Caco-2 (cell line): ENCODE results near the gene MED12L. TPM values are rescaled to one million over a fixed set of nuclear protein-coding genes. Genes with fewer than 3 reads are reported as not detected.
A peak's percentile ranks its signal among the peaks of the same experiment; 100 is the strongest.

ENCODE experiments used
- BruUV-seq: library from RNA; stranded (reverse); fragments of 400-500 nt; replicated peaks from 2 replicates; lab custom pipeline; 2021; lab: Mats Ljungman, UMichigan
- CTCF ChIA-PET: fragments of 300-600 bp; sonication (Branson Sonifier 250); formaldehyde crosslinking; loops from one replicate; lab custom pipeline; 2022; ENCODE audit warnings: antibody characterized with exemption; lab: Charles Lee
- POLR2A ChIA-PET: fragments of 300-600 bp; sonication (Branson Sonifier 250); formaldehyde crosslinking; loops from one replicate; lab custom pipeline; 2022; ENCODE audit warnings: antibody characterized with exemption; lab: Charles Lee
- DNase-seq, 2 experiments: peaks; one replicate each; pipeline versions ENCODE4 v3.0.0 to v3.0.0-alpha.2; 2020 to 2022
- H3K27me3 ChIP-seq: replicated peaks from 2 replicates; pipeline ENCODE4 v1.6.0; 2011; ENCODE audit warnings: low read length; ENCODE audit not compliant: control insufficient read depth, insufficient read depth
- H3K36me3 ChIP-seq: 2 replicates; pipeline ENCODE4 v1.5.1; 2011; ENCODE audit warnings: low read length; ENCODE audit not compliant: control insufficient read depth, insufficient read depth
- H3K4me1 ChIP-seq: fragments of 250-450 bp; sonication (Bioruptor Pico); 2 replicates; pipeline ENCODE4 v1.5.1; 2020; ENCODE audit warnings: mild to moderate bottlenecking
- H3K4me3 ChIP-seq: 2 replicates; pipeline ENCODE4 v1.5.1; 2011; ENCODE audit warnings: low read depth, mild to moderate bottlenecking, control low read depth, low read length
- H3K9me3 ChIP-seq: fragments of 250-450 bp; sonication (Bioruptor Pico); 2 replicates; pipeline ENCODE4 v1.5.1; 2020; ENCODE audit warnings: mild to moderate bottlenecking, moderate library complexity
- H3K27ac Mint-ChIP-seq: one replicate; pipeline ENCODE4 v1.8.0; 2022; ENCODE audit warnings: mixed read lengths; ENCODE audit not compliant: unreplicated experiment
- H3K27me3 Mint-ChIP-seq: one replicate; pipeline ENCODE4 v1.8.0; 2022; ENCODE audit warnings: mixed read lengths; ENCODE audit not compliant: insufficient read depth, unreplicated experiment
- H3K36me3 Mint-ChIP-seq: one replicate; pipeline ENCODE4 v1.8.0; 2022; ENCODE audit warnings: mild to moderate bottlenecking, mixed read lengths; ENCODE audit not compliant: insufficient read depth, unreplicated experiment
- H3K4me1 Mint-ChIP-seq: one replicate; pipeline ENCODE4 v1.8.0; 2022; ENCODE audit warnings: low read depth, mixed read lengths; ENCODE audit not compliant: unreplicated experiment
- H3K4me3 Mint-ChIP-seq: one replicate; pipeline ENCODE4 v1.8.0; 2022; ENCODE audit warnings: mild to moderate bottlenecking, moderate library complexity, mixed read lengths; ENCODE audit not compliant: unreplicated experiment
- H3K9me3 Mint-ChIP-seq: one replicate; pipeline ENCODE4 v1.8.0; 2022; ENCODE audit warnings: mixed read lengths; ENCODE audit not compliant: unreplicated experiment
- intact Hi-C: fragments of 100-400 bp; cut with micrococcal nuclease; formaldehyde crosslinking; loops from one replicate; pipeline ENCODE4 v1.10.0; 2022; ENCODE audit not compliant: unreplicated experiment
- total RNA-seq: library from RNA; stranded (reverse); gene quantifications from 2 replicates; pipeline ENCODE4 v1.2.3, GENCODE V29; 2022
- TF ChIP-seq, protein P1 (sequence below), 2 experiments: fragments of 200-600 bp in 1 of 2; IDR thresholded peaks; 1 replicate in 1 of 2; 2 replicates in 1 of 2; pipeline versions ENCODE4 v1.5.1 to v1.8.0; 2011 to 2022; ENCODE audit warnings: antibody characterized with exemption in 1 of 2, control low read depth in 1 of 2, inconsistent platforms in 1 of 2, low read depth in 1 of 2, low read length in 1 of 2, mild to moderate bottlenecking in 1 of 2, moderate library complexity in 1 of 2; ENCODE audit not compliant: insufficient read depth in 1 of 2, severe bottlenecking in 1 of 2, unreplicated experiment in 1 of 2

The MED12L gene
- total RNA-seq, 1 experiment from 2014 or later, result 21.5 TPM

DNA sequence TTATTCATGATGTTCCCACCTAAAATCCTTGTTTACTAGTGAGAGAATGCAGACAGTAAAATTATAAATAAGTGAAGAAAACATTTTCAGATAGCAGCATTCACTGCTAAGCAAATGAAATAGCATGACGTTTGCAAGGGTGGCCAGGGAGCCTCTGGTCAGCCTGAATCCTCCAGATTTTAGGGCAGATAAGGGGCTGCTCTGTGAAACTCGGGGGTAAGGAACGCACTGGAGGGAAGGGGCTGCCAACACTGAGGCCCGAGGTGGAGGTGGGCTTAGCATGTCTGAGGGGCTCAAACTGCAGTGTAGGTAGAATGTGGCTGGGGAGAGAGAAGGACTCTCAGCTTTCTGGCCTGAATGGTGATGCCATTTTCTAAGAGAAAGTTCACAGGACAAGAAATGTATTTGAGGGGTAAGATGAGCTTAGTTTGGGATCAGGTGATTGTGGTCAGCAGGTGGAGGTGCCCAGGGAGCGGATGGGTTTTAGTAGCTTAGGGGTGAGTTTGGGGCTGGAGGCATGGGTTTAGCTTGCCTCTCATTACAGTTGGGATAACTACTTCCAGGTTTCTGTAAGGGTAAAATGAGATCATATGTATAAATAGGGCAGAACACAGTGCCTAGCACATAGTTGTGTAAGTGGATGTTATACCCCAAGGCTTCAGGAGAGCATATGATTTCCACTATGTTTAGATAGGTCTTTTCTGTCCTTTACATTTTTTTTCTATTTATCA is 97.0 kb downstream of the MED12L start:
- peaks cover 11% of the 10 kb centered on the region for H3K4me1 ChIP-seq
- Mint-ChIP-seq H3K36me3 (peaks cover 6% of the 10 kb centered on the region), H3K9me3 (no peaks in the 10 kb centered on the region), H3K4me1 (peaks cover 20% of the 10 kb centered on the region), H3K27me3 (no peaks in the 10 kb centered on the region), H3K4me3 (no peak overlapping the region), H3K27ac (peak overlapping the region; percentile 55)
- no peaks in the 10 kb centered on the region for H3K36me3 ChIP-seq
- TF ChIP-seq, protein P1, sequence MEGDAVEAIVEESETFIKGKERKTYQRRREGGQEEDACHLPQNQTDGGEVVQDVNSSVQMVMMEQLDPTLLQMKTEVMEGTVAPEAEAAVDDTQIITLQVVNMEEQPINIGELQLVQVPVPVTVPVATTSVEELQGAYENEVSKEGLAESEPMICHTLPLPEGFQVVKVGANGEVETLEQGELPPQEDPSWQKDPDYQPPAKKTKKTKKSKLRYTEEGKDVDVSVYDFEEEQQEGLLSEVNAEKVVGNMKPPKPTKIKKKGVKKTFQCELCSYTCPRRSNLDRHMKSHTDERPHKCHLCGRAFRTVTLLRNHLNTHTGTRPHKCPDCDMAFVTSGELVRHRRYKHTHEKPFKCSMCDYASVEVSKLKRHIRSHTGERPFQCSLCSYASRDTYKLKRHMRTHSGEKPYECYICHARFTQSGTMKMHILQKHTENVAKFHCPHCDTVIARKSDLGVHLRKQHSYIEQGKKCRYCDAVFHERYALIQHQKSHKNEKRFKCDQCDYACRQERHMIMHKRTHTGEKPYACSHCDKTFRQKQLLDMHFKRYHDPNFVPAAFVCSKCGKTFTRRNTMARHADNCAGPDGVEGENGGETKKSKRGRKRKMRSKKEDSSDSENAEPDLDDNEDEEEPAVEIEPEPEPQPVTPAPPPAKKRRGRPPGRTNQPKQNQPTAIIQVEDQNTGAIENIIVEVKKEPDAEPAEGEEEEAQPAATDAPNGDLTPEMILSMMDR (IDR thresholded peaks at IDR 0.05; ENCODE audit: insufficient read depth in 1 of 2, low read depth in 1 of 2, low read length in 1 of 2, severe bottlenecking in 1 of 2, unreplicated experiment in 1 of 2), result no peak
- H3K9me3 ChIP-seq, result no peaks in the 10 kb centered on the region
- no peak overlapping the region for H3K4me3 ChIP-seq
- no peaks in the 10 kb centered on the region for H3K27me3 ChIP-seq
- ChIA-PET POLR2A (no interaction called here), CTCF (interaction anchor here (0.6 kb wide), 1 partner anchor 16 kb away, joined by 3 read pairs; no protein-coding TSS in a partner anchor)
- intact Hi-C loops, result no loop called here
- no TSS peak for BruUV-seq
- DNase-seq, result no peak

DNA sequence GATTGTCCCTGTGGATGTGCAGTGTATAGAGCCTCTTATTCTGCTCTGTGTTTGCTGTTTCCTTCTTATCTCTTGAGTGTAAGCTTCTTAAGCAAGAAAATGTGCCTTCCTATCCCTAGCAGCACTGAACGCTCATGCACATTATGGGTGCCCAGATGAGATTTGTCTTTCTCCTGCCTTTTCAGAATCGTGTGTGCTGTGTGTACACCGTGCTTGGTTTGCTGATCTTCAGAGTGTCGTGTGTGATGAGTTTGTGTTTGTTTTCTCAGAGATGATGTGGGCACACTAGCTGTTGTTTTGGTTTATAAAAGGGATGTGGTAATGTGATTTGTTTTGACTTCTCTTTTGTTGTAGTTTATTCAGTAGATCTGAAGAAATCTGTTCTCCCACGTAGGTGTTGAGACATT is 97.8 kb downstream of the MED12L start:
- intact Hi-C loops, result no loop called here
- no peak overlapping the region for H3K27ac Mint-ChIP-seq
- no TSS peak for BruUV-seq
- DNase-seq, result no peak
- ChIA-PET POLR2A (no interaction called here), CTCF (no interaction called here)
- Histone ChIP-seq H3K36me3 (no peaks in the 10 kb centered on the region), H3K9me3 (no peaks in the 10 kb centered on the region), H3K4me3 (no peak overlapping the region), H3K4me1 (peaks cover 8% of the 10 kb centered on the region), H3K27me3 (no peaks in the 10 kb centered on the region)
- peaks cover 15% of the 10 kb centered on the region for H3K4me1 Mint-ChIP-seq
- H3K36me3 Mint-ChIP-seq, result peaks cover 6% of the 10 kb centered on the region
- H3K4me3 Mint-ChIP-seq, result no peak overlapping the region
- TF ChIP-seq, protein P1 (IDR thresholded peaks at IDR 0.05; ENCODE audit: insufficient read depth in 1 of 2, low read depth in 1 of 2, low read length in 1 of 2, severe bottlenecking in 1 of 2, unreplicated experiment in 1 of 2), result no peak
- no peaks in the 10 kb centered on the region for H3K9me3 Mint-ChIP-seq
- H3K27me3 Mint-ChIP-seq, result no peaks in the 10 kb centered on the region

DNA sequence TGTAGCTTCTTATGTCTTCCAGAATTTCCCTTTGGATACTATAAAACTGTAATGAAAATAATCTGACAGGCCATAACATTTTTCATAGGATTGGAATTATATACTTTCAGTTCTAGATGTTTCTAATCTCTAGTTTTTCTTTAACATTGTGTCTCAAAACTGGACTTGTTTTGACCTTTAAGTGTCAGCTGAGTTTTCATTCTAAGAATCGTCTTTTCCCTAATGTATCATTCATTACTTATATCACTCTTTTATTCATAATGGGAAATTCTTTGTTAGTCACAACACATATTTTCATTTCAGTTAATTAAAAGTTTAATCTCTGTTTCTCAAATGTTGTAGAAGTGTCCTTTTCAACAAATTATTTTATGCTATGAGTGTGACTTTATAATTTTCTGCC is 105.6 kb downstream of the MED12L start:
- no peak for DNase-seq
- TF ChIP-seq, protein P1 (IDR thresholded peaks at IDR 0.05; ENCODE audit: insufficient read depth in 1 of 2, low read depth in 1 of 2, low read length in 1 of 2, severe bottlenecking in 1 of 2, unreplicated experiment in 1 of 2), result no peak
- Mint-ChIP-seq H3K27ac (no peak overlapping the region), H3K9me3 (no peaks in the 10 kb centered on the region), H3K4me1 (peaks cover 7% of the 10 kb centered on the region), H3K36me3 (no peaks in the 10 kb centered on the region), H3K4me3 (no peak overlapping the region), H3K27me3 (no peaks in the 10 kb centered on the region)
- intact Hi-C loops, result no loop called here
- no peaks in the 10 kb centered on the region for H3K27me3 ChIP-seq
- no peaks in the 10 kb centered on the region for H3K36me3 ChIP-seq
- no peaks in the 10 kb centered on the region for H3K9me3 ChIP-seq
- peaks cover 8% of the 10 kb centered on the region for H3K4me1 ChIP-seq
- ChIA-PET POLR2A (no interaction called here), CTCF (no interaction called here)
- no TSS peak for BruUV-seq
- no peak overlapping the region for H3K4me3 ChIP-seq
